ENCODE data around the gene VWA5A. TPM values are rescaled to one million over a fixed set of nuclear protein-coding genes. Genes with fewer than 3 reads are reported as not detected.

The VWA5A gene
- total RNA-seq, 1 donor from 2014 or later = 6.8 TPM

GRCh38 chr11:124194293-124195188 lies 79.3 kb downstream of the VWA5A start:
- intact Hi-C loops (cut with micrococcal nuclease) = loop anchor here (1.0 kb wide), 2 partner anchors 86 to 123 kb away; no protein-coding TSS in a partner anchor
- no peak overlapping the region for H3K4me3 Mint-ChIP-seq
- no peaks in the 10 kb centered on the region for H3K36me3 Mint-ChIP-seq (ENCODE audit: low read depth)
- DNase-seq = no peak
- H3K4me1 Mint-ChIP-seq = no peaks in the 10 kb centered on the region
- H3K27me3 Mint-ChIP-seq = peaks cover 15% of the 10 kb centered on the region
- H3K27ac Mint-ChIP-seq = no peak overlapping the region
- H3K9me3 Mint-ChIP-seq = no peaks in the 10 kb centered on the region

- peaks cover 15% of the 10 kb centered on the region for H3K27me3 Mint-ChIP-seq
These were observed 80.0 kb downstream of the VWA5A start for GRCh38 chr11:124195189-124195734.

More at GRCh38 chr11:124195189-124195734, 80.0 kb downstream of the VWA5A start:
- intact Hi-C loops (cut with micrococcal nuclease) = loop anchor here (1.0 kb wide), 2 partner anchors 87 to 124 kb away; no protein-coding TSS in a partner anchor
- Mint-ChIP-seq H3K4me3 (no peak overlapping the region), H3K9me3 (no peaks in the 10 kb centered on the region), H3K27ac (no peak overlapping the region), H3K4me1 (no peaks in the 10 kb centered on the region), H3K36me3 (ENCODE audit: low read depth) (no peaks in the 10 kb centered on the region)
- DNase-seq = peak; percentile 85

Other genes with a start within 250 kb of the VWA5A start
- not detected in 2 replicates for gene TMEM225, start 229.8 kb upstream of the VWA5A start, total RNA-seq
- not detected in 2 replicates for gene OR8D4, start 213.3 kb upstream of the VWA5A start, total RNA-seq
- gene OR4D5, start 175.8 kb upstream of the VWA5A start, total RNA-seq = not detected in 2 replicates
- gene OR6T1, start 171.6 kb upstream of the VWA5A start, total RNA-seq = not detected in 2 replicates
- gene OR10S1, start 137.7 kb upstream of the VWA5A start, total RNA-seq = not detected in 2 replicates
- not detected in 2 replicates for gene OR10G6, start 120.3 kb upstream of the VWA5A start, total RNA-seq
- not detected in 2 replicates for gene OR10G4, start 102.5 kb upstream of the VWA5A start, total RNA-seq
- not detected in 2 replicates for gene OR10G9, start 92.4 kb upstream of the VWA5A start, total RNA-seq
- gene OR10G8, start 88.7 kb upstream of the VWA5A start, total RNA-seq = not detected in 2 replicates
- gene OR10G7, start 74.1 kb upstream of the VWA5A start, total RNA-seq = not detected in 2 replicates
- gene OR10D3, start 67.9 kb downstream of the VWA5A start, total RNA-seq = not detected in 2 replicates
- not detected in 2 replicates for gene OR8G1, start 125.6 kb downstream of the VWA5A start, total RNA-seq
- gene OR8G5, start 140.9 kb downstream of the VWA5A start, total RNA-seq = not detected in 2 replicates
- not detected in 2 replicates for gene OR8D1, start 198.5 kb downstream of the VWA5A start, total RNA-seq
- not detected in 2 replicates for gene OR8D2, start 204.7 kb downstream of the VWA5A start, total RNA-seq

Measured in activated CD4-positive, alpha-beta T cell treated with anti-CD3 and anti-CD28 coated beads, Interleukin-2, amount 10 ng/mL, durations not matched to agents 24 days and 14 days (primary cell).